ENCODE measurements around the gene NTRK2.

DNA sequence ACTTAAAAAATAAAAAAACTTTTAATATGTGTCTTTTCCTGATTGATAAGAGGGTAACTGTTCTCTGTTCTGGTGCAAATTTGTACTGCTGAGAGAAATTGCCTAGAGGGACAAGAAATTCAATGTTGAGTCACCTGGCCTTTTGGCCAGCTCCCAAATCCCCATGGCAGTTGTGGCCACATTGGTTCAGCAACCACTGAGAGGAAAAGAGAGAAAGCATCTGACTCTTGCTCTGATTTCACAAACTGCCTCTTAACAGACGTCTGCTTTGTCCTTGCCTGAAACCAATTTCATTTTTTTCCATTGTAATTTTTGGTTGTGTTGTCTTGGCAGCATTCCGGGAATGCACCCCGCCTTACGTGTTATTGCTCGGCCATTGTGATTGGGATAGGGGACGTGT, 42.4 kb downstream of the NTRK2 start:
- no peak for TF ChIP-seq CTCF (IDR thresholded peaks at IDR 0.05; ENCODE audit: low read depth, low read length, poor library complexity, severe bottlenecking)
- TF ChIP-seq EZH2phosphoT487 (IDR thresholded peaks at IDR 0.05; ENCODE audit: borderline replicate concordance, low read length): no peak
